LNCAP (cell line): ENCODE data around the gene FDXACB1.

Experiments
- CTCF ChIP-seq: fragments of 450-650 bp; IDR thresholded peaks from 2 replicates; pipeline ENCODE4 v1.5.1; 2017; ENCODE audit warnings: mild to moderate bottlenecking

FDXACB1 gene

GRCh38 chr11:111912535-111912934, 33.6 kb upstream of the FDXACB1 start, which contains the start of gene HSPB2:
HSPB2 (plus strand) TSS chr11:111912734; CDS start chr11:111912830, 96 bp downstream.
- no peak for TF ChIP-seq CTCF

GRCh38 chr11:111911563-111912401, 32.8 kb upstream of the FDXACB1 start, which contains the start of gene CRYAB:
CRYAB (minus strand) TSS chr11:111911770; CDS start chr11:111911724, 46 bp downstream.
- no peak for TF ChIP-seq CTCF

GRCh38 chr11:111910676-111911562, 32.0 kb upstream of the FDXACB1 start:
- TF ChIP-seq CTCF, result no peak

GRCh38 chr11:111909378-111909777, 30.4 kb upstream of the FDXACB1 start:
- no peak for TF ChIP-seq CTCF

- no peak for TF ChIP-seq CTCF
Observed at GRCh38 chr11:111908639-111909305, 29.8 kb upstream of the FDXACB1 start.

GRCh38 chr11:111906680-111907079, 27.7 kb upstream of the FDXACB1 start:
- TF ChIP-seq CTCF, result no peak

- no peak for TF ChIP-seq CTCF
Observed at GRCh38 chr11:111905411-111905810, 26.4 kb upstream of the FDXACB1 start.
